ENCODE data around the gene TSTD1.

The TSTD1 gene

GRCh38 chr1:161038523-161039153 is at the start of gene TSTD1:
Gene TSTD1 (minus strand): TSS chr1:161038964. CDS start chr1:161038889, 75 bp downstream.
- Mint-ChIP-seq H3K4me1 (ENCODE audit: low read depth) (peaks cover 51% of the 10 kb centered on the region), H3K27ac (peak within 1 kb of the TSS; percentile 93), H3K27me3 (no peaks in the 10 kb centered on the region), H3K4me3 (peak within 1 kb of the TSS; percentile 91), H3K36me3 (peaks cover 9% of the 10 kb centered on the region), H3K9me3 (ENCODE audit: low read depth) (no peaks in the 10 kb centered on the region)

GRCh38 chr1:161086457-161086856 is 47.7 kb upstream of the TSTD1 start:
- H3K36me3 Mint-ChIP-seq: no peaks in the 10 kb centered on the region
- H3K9me3 Mint-ChIP-seq (ENCODE audit: low read depth): no peaks in the 10 kb centered on the region
- H3K27ac Mint-ChIP-seq: no peak overlapping the region
- no peak overlapping the region for H3K4me3 Mint-ChIP-seq
- H3K27me3 Mint-ChIP-seq: no peaks in the 10 kb centered on the region
- H3K4me1 Mint-ChIP-seq (ENCODE audit: low read depth): peaks cover 12% of the 10 kb centered on the region

- H3K36me3 Mint-ChIP-seq: no peaks in the 10 kb centered on the region
These were observed 46.4 kb upstream of the TSTD1 start for GRCh38 chr1:161085165-161085564.

GRCh38 chr1:161084597-161084988 is 45.8 kb upstream of the TSTD1 start:
- Mint-ChIP-seq H3K27ac (no peak overlapping the region), H3K4me1 (ENCODE audit: low read depth) (no peaks in the 10 kb centered on the region), H3K27me3 (no peaks in the 10 kb centered on the region), H3K4me3 (no peak overlapping the region), H3K36me3 (no peaks in the 10 kb centered on the region), H3K9me3 (ENCODE audit: low read depth) (no peaks in the 10 kb centered on the region)

More at GRCh38 chr1:161085165-161085564, 46.4 kb upstream of the TSTD1 start:
- H3K9me3 Mint-ChIP-seq (ENCODE audit: low read depth): no peaks in the 10 kb centered on the region
- no peak overlapping the region for H3K27ac Mint-ChIP-seq
- peaks cover 1% of the 10 kb centered on the region for H3K4me1 Mint-ChIP-seq (ENCODE audit: low read depth)
- H3K4me3 Mint-ChIP-seq: no peak overlapping the region
- no peaks in the 10 kb centered on the region for H3K27me3 Mint-ChIP-seq

- Mint-ChIP-seq H3K36me3 (no peaks in the 10 kb centered on the region), H3K27me3 (no peaks in the 10 kb centered on the region), H3K27ac (no peak overlapping the region), H3K4me1 (ENCODE audit: low read depth) (no peaks in the 10 kb centered on the region), H3K9me3 (ENCODE audit: low read depth) (no peaks in the 10 kb centered on the region), H3K4me3 (no peak overlapping the region)
These were observed 45.2 kb upstream of the TSTD1 start for GRCh38 chr1:161083748-161084596.

GRCh38 chr1:161082996-161083747 is 44.4 kb upstream of the TSTD1 start:
- Mint-ChIP-seq H3K4me3 (no peak overlapping the region), H3K36me3 (no peaks in the 10 kb centered on the region), H3K27ac (no peak overlapping the region), H3K9me3 (ENCODE audit: low read depth) (no peaks in the 10 kb centered on the region), H3K4me1 (ENCODE audit: low read depth) (no peaks in the 10 kb centered on the region), H3K27me3 (no peaks in the 10 kb centered on the region)

GRCh38 chr1:161082483-161082882 is 43.7 kb upstream of the TSTD1 start:
- Mint-ChIP-seq H3K9me3 (ENCODE audit: low read depth) (no peaks in the 10 kb centered on the region), H3K27ac (no peak overlapping the region), H3K27me3 (no peaks in the 10 kb centered on the region), H3K4me3 (no peak overlapping the region), H3K4me1 (ENCODE audit: low read depth) (no peaks in the 10 kb centered on the region), H3K36me3 (no peaks in the 10 kb centered on the region)

GRCh38 chr1:161081519-161081918 is 42.8 kb upstream of the TSTD1 start:
- Mint-ChIP-seq H3K4me1 (ENCODE audit: low read depth) (no peaks in the 10 kb centered on the region), H3K27ac (no peak overlapping the region), H3K36me3 (no peaks in the 10 kb centered on the region), H3K27me3 (no peaks in the 10 kb centered on the region), H3K9me3 (ENCODE audit: low read depth) (no peaks in the 10 kb centered on the region), H3K4me3 (no peak overlapping the region)

GRCh38 chr1:161080441-161081405 is 42.0 kb upstream of the TSTD1 start:
- Mint-ChIP-seq H3K4me3 (no peak overlapping the region), H3K27ac (no peak overlapping the region), H3K36me3 (no peaks in the 10 kb centered on the region), H3K9me3 (ENCODE audit: low read depth) (no peaks in the 10 kb centered on the region), H3K4me1 (ENCODE audit: low read depth) (no peaks in the 10 kb centered on the region), H3K27me3 (no peaks in the 10 kb centered on the region)

GRCh38 chr1:161079436-161080110 is 40.8 kb upstream of the TSTD1 start:
- Mint-ChIP-seq H3K4me1 (ENCODE audit: low read depth) (no peaks in the 10 kb centered on the region), H3K36me3 (no peaks in the 10 kb centered on the region), H3K27me3 (no peaks in the 10 kb centered on the region), H3K27ac (no peak overlapping the region), H3K4me3 (no peak overlapping the region), H3K9me3 (ENCODE audit: low read depth) (no peaks in the 10 kb centered on the region)

GRCh38 chr1:161077426-161077825 is 38.7 kb upstream of the TSTD1 start:
- Mint-ChIP-seq H3K36me3 (no peaks in the 10 kb centered on the region), H3K4me3 (no peak overlapping the region), H3K27ac (no peak overlapping the region), H3K4me1 (ENCODE audit: low read depth) (peaks cover 5% of the 10 kb centered on the region), H3K27me3 (no peaks in the 10 kb centered on the region), H3K9me3 (ENCODE audit: low read depth) (no peaks in the 10 kb centered on the region)

- Mint-ChIP-seq H3K4me1 (ENCODE audit: low read depth) (peaks cover 12% of the 10 kb centered on the region), H3K4me3 (no peak overlapping the region)
These were observed 37.6 kb upstream of the TSTD1 start for GRCh38 chr1:161076410-161076809.

GRCh38 chr1:161074676-161075368 is 36.1 kb upstream of the TSTD1 start:
- Mint-ChIP-seq H3K4me1 (ENCODE audit: low read depth) (peaks cover 28% of the 10 kb centered on the region), H3K27me3 (no peaks in the 10 kb centered on the region), H3K27ac (no peak overlapping the region), H3K4me3 (no peak overlapping the region), H3K36me3 (no peaks in the 10 kb centered on the region), H3K9me3 (ENCODE audit: low read depth) (no peaks in the 10 kb centered on the region)

More at GRCh38 chr1:161076410-161076809, 37.6 kb upstream of the TSTD1 start:
- no peaks in the 10 kb centered on the region for H3K27me3 Mint-ChIP-seq
- no peaks in the 10 kb centered on the region for H3K9me3 Mint-ChIP-seq (ENCODE audit: low read depth)
- H3K27ac Mint-ChIP-seq: no peak overlapping the region
- H3K36me3 Mint-ChIP-seq: no peaks in the 10 kb centered on the region
